ENCODE data around the gene SYNE3.

GRCh38 chr14:95487669-95488084 is 28.8 kb downstream of the SYNE3 start:
- TF ChIP-seq CTCF (IDR thresholded peaks at IDR 0.05; ENCODE audit: insufficient read depth, low read depth, low read length) (no peak), EZH2 (IDR thresholded peaks at IDR 0.05; ENCODE audit: insufficient read depth, low read length) (no peak)

All from astrocyte (in vitro differentiated cells and primary cell).